ENCODE data around the gene ADGRD1. TPM values are rescaled to one million over a fixed set of nuclear protein-coding genes. Genes with fewer than 3 reads are reported as not detected.
A peak's percentile ranks its signal among the peaks of the same experiment; 100 is the strongest.

The ADGRD1 gene
- total RNA-seq, 1 donor from 2014 or later, result 46.9 TPM

GRCh38 chr12:131009595-131010395 is 56.1 kb downstream of the ADGRD1 start:
- peak overlapping the region in 1 of 2 donors; percentile 11 for H3K27ac ChIP-seq
- no peak for DNase-seq (ENCODE audit: low spot score in 2 of 2)
- H3K27me3 ChIP-seq, result no peaks in the 10 kb centered on the region
- no peaks in the 10 kb centered on the region for H3K9me3 ChIP-seq
- H3K4me3 ChIP-seq, result no peak overlapping the region
- intact Hi-C loops (cut with DNase I), result no loop called here
- no peaks in the 10 kb centered on the region for H3K4me1 ChIP-seq
- no peaks in the 10 kb centered on the region for H3K36me3 ChIP-seq
- no peak for TF ChIP-seq CTCF (IDR thresholded peaks at IDR 0.05)

GRCh38 chr12:131010396-131011131 is 56.9 kb downstream of the ADGRD1 start:
- H3K9me3 ChIP-seq, result no peaks in the 10 kb centered on the region
- DNase-seq (ENCODE audit: low spot score in 2 of 2), result no peak
- intact Hi-C loops (cut with DNase I), result no loop called here

GRCh38 chr12:131011165-131012079 is 57.7 kb downstream of the ADGRD1 start:
- Histone ChIP-seq H3K27ac (no peak overlapping the region), H3K27me3 (no peaks in the 10 kb centered on the region), H3K9me3 (no peaks in the 10 kb centered on the region), H3K4me3 (no peak overlapping the region), H3K4me1 (no peaks in the 10 kb centered on the region), H3K36me3 (peaks cover 0 to 3% of the 10 kb centered on the region in 2 donors)
- intact Hi-C loops (cut with DNase I), result no loop called here
- peak in 1 of 2 donors; percentile 76 for DNase-seq (ENCODE audit: low spot score in 2 of 2)
- TF ChIP-seq CTCF (IDR thresholded peaks at IDR 0.05), result no peak

More at GRCh38 chr12:131010396-131011131, 56.9 kb downstream of the ADGRD1 start:
- TF ChIP-seq CTCF (IDR thresholded peaks at IDR 0.05), result no peak
- Histone ChIP-seq H3K27me3 (no peaks in the 10 kb centered on the region), H3K36me3 (peaks cover 0 to 3% of the 10 kb centered on the region in 2 donors), H3K27ac (peak overlapping the region in 1 of 2 donors; percentile 11), H3K4me1 (no peaks in the 10 kb centered on the region), H3K4me3 (no peak overlapping the region)

- H3K36me3 ChIP-seq, result peaks cover 0 to 3% of the 10 kb centered on the region in 2 donors
- DNase-seq (ENCODE audit: low spot score in 2 of 2), result no peak
- no peaks in the 10 kb centered on the region for H3K4me1 ChIP-seq
- no peak overlapping the region for H3K27ac ChIP-seq
- no peak overlapping the region for H3K4me3 ChIP-seq
- H3K9me3 ChIP-seq, result no peaks in the 10 kb centered on the region
- intact Hi-C loops (cut with DNase I), result no loop called here
- no peaks in the 10 kb centered on the region for H3K27me3 ChIP-seq
- TF ChIP-seq CTCF (IDR thresholded peaks at IDR 0.05), result no peak
Observed at GRCh38 chr12:131012279-131013069, 58.8 kb downstream of the ADGRD1 start.

- TF ChIP-seq CTCF (IDR thresholded peaks at IDR 0.05), result no peak
- Histone ChIP-seq H3K36me3 (peaks cover 0 to 3% of the 10 kb centered on the region in 2 donors), H3K4me3 (no peak overlapping the region), H3K9me3 (no peaks in the 10 kb centered on the region), H3K27me3 (no peaks in the 10 kb centered on the region), H3K27ac (no peak overlapping the region), H3K4me1 (no peaks in the 10 kb centered on the region)
- no peak for DNase-seq (ENCODE audit: low spot score in 2 of 2)
- intact Hi-C loops (cut with DNase I), result no loop called here
Observed at GRCh38 chr12:131013118-131013517, 59.4 kb downstream of the ADGRD1 start.
